Fibroblast of pulmonary artery (primary cell): ENCODE measurements around the gene CERCAM.

Experiments used
- DNase-seq: peaks from one replicate; pipeline ENCODE4 v3.0.0-alpha.2; 2010; ENCODE audit warnings: low read depth
- H3K4me3 ChIP-seq: replicated peaks from 2 replicates; pipeline ENCODE4 v1.5.1; 2011; ENCODE audit warnings: low read depth, mild to moderate bottlenecking, control low read depth, low read length, moderate library complexity
- TF ChIP-seq, protein P1 (sequence below): IDR thresholded peaks from 2 replicates; pipeline ENCODE4 v1.5.1; 2011; ENCODE audit warnings: mild to moderate bottlenecking, control low read depth, low read length, inconsistent platforms; ENCODE audit errors: missing control alignments

Gene CERCAM

DNA sequence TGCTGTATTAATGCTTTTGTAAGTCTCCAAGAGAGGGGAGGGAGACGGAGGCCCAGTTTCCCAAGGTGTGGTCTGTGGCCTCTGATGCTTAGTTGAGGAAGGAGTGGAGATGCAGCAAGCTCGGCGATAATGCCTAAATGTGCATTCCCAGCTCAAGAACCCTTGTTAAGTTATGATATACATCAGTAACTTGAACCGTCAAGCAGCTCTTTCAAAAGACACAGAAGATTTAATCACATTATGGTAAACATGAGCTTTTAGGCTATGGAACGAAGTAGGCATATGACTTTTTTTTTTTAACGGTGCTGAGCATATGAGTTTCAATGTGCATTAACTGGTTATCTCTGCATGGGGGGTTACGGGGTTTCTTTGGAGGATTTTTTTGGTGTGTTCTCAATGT, 61.5 kb downstream of the CERCAM start:
- H3K4me3 ChIP-seq = no peak overlapping the region
- TF ChIP-seq, protein P1, sequence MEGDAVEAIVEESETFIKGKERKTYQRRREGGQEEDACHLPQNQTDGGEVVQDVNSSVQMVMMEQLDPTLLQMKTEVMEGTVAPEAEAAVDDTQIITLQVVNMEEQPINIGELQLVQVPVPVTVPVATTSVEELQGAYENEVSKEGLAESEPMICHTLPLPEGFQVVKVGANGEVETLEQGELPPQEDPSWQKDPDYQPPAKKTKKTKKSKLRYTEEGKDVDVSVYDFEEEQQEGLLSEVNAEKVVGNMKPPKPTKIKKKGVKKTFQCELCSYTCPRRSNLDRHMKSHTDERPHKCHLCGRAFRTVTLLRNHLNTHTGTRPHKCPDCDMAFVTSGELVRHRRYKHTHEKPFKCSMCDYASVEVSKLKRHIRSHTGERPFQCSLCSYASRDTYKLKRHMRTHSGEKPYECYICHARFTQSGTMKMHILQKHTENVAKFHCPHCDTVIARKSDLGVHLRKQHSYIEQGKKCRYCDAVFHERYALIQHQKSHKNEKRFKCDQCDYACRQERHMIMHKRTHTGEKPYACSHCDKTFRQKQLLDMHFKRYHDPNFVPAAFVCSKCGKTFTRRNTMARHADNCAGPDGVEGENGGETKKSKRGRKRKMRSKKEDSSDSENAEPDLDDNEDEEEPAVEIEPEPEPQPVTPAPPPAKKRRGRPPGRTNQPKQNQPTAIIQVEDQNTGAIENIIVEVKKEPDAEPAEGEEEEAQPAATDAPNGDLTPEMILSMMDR = no peak
- DNase-seq = no peak

DNA sequence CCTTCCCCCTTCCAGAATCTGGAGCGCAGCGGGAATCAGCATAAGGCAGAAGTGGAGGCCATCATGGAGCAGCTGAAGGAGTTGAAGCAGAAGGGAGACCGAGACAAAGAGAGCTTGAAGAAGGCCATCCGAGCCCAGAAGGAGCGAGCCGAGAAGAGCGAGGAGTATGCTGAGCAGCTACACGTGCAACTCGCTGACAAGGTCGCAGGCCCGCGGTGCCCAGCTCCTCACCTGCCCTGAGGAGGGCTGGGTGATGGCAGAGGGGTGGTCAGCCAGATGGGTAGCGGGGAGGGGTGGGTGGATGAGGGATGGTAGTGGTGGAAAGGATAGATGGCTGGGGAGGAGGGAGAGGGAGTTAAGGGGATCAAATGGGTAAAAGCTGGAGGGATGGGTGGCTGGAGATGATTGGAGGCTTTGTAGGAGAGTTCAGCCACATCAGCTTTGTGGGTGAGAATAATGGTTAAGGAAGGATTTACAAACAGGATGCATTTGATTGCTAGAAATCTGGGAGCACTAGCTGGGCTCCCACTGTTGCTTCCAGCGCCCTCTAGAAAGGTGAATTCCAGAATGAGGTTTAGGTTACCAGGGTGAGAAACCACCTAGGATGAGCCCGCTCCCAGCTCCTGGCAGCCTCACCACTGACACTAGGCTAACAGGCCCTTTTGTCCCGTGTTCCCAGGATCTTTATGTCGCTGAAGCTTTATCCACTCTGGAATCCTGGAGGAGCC, 64.2 kb downstream of the CERCAM start:
- TF ChIP-seq, protein P1 = no peak
- DNase-seq = no peak
- H3K4me3 ChIP-seq = no peak overlapping the region

DNA sequence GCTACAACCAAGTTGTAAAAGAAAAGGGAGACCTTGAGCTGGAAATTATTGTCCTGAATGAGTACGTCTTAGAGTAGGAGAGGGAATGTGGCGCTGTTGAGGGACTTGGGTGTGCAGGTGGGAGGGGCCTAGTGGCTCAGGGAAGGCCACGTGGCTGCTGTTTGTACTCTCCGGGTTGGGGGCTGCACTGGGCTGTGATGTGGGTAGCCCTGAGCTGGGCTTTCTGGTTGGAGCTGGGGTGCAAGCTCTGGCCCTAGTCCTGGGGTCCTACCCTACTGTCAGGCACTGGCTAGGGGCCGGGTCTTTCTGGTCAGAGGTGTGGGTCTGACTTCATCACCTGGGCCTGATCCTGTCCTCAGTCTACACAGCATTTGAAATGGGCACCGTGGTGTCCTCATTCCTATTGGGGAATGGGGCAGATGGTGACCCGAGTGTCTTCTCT, 64.8 kb downstream of the CERCAM start:
- no peak for DNase-seq
- TF ChIP-seq, protein P1 = no peak
- H3K4me3 ChIP-seq = no peak overlapping the region

DNA sequence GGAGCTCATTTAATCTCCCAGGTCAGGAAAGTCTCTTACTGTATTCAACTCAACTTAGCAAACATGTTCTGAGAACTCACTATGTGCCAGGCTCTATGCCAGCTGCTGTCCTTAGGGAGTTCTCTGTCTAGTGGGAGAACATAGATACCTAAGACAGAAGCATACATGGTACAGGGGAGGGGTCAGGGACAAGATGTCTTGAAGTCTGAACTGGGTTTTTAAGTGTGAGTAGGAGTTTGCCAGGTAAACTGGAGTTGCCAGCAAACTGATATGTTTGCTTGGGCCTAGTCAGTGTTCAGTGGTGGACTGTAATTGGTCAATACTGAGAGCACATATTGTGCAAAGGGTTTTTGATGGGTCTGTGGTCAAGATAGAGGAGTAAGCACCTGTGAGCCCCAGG, 65.5 kb downstream of the CERCAM start:
- TF ChIP-seq, protein P1 = no peak
- no peak for DNase-seq
- no peak overlapping the region for H3K4me3 ChIP-seq
